GM19328 (cell line): Measurements from ENCODE around the gene CCT8.
"Not testable (repeated sequence)": the region's sequence is repeated elsewhere in the genome, so short reads cannot be mapped to it uniquely, and the experiment has no call there.

Experiments
- ATAC-seq: cut with Tn5 transposase; IDR thresholded peaks from one replicate; pipeline ENCODE4 v1.9.1; 2021; ENCODE audit warnings: mild to moderate bottlenecking, moderate library complexity; ENCODE audit not compliant: unreplicated experiment

The CCT8 gene

GRCh38 chr21:29078869-29079767, 5.7 kb upstream of the CCT8 start:
- peak; percentile 48 for ATAC-seq

DNA sequence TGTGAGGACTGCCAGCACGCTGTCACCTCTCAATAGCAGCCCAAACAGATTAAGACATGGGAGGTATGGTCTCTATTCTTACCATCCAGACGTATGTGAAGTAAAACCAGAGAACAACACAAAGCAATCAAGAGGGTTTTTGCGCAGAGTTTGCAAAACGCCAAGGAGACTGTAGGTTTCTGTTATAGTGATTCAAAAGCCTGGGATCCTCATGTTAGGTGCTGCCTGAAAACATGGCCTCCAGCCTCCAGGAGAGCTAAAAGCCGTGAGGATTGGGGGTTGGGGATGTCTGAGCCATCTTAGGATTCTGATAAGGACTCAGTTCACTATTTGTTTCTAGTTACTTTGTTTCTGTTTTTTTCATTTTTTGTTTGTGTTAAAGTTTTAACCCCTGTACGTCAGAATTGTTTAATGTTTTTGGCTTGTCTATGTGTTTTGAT, 4.2 kb upstream of the CCT8 start:
- no peak for ATAC-seq

DNA sequence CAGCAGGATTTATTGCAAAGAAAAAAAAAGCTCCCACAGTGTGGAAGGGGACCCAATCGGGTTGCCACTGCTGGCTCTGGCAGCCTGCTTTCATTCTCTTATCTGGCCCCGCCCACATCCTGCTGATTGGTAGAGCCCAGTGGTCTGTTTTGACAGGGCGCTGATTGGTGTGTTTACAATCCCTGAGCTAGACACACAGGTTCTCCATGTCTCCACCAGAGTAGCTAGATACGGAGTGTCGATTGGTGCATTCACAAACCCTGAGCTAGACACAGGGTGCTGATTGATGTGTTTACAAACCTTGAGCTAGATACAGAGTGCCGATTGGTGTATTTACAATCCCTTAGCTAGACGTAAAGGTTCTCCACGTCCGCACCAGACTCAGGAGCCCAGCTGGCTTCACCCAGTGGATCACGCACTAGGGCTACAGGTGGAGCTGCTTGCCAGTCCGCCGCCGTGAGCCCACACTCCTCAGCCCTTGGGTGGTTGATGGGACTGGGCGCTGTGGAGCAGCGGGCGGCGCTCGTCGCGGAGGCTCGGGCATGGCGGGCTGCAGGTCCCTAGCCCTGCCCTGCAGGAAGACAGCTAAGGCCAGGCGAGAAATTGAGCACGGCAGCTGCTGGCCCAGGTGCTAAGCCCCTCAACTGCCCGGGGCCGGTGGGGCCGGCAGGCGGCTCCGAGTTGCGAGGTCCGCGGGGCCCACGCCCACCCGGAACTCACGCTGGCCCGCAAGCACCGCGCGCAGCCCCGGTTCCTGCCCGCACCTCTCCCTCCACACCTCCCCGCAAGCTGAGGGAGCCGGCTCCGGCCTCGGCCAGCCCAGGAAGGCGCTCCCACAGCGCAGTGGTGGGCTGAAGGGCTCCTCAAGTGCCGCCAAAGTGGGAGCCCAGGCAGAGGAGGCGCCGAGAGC, 3.5 kb upstream of the CCT8 start:
- ATAC-seq, result not testable (repeated sequence)

GRCh38 chr21:29075706-29076466, 2.4 kb upstream of the CCT8 start:
- ATAC-seq, result no peak

DNA sequence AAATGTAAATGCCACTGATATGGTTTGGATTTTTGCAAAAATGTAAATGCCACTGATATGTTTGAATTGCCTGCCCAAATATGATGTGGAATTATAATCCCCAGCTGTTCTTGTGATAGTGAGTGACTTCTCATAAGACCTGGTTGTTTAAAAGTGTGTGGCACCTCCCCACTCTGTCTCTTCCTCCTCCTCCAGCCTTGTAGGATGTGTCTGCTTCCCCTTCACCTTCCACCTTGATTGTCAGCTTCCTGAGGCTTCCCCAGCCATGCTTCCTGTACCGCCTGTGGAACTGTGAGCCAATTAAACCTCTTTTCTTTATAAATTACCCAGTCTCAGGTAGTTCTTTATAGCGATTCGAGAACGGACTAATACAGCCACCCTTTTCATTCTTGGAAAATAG, 1.3 kb upstream of the CCT8 start:
- ATAC-seq, result no peak

DNA sequence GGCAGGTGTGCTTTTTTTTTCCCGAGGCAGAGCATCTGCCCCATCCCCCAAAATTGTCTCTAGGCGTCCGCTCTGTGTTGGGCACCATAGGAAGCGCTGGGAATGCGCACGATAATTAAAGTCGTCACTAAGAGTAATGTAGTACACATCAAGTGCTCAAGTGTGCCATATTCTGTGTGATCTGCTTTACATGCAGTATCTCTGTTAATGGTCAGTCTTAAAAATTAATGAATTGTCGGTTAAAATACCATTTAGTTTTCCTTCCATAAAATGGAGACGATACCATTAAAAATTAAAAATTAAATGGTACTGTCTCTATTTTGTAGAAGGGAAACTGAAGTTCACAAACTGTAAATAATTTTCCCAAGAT, 544 bp upstream of the CCT8 start:
- ATAC-seq, result peak; percentile 18

DNA sequence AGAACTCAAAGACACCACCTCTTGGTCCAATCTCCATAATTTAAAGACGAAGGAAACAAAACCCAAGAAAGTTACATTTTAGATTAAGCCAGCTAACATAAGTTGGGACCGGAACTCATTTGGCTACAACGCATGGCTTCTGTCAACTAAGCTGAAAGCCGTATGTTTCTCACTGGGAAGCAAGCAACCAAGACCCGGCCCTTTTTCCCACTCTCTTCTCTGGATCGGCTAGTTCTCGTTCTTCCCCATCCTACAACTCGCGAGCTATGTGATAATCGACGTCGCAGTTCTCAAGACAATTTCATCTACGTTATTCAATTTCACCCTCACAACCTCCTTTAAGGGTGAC, 601 bp downstream of the CCT8 start:
- no peak for ATAC-seq

DNA sequence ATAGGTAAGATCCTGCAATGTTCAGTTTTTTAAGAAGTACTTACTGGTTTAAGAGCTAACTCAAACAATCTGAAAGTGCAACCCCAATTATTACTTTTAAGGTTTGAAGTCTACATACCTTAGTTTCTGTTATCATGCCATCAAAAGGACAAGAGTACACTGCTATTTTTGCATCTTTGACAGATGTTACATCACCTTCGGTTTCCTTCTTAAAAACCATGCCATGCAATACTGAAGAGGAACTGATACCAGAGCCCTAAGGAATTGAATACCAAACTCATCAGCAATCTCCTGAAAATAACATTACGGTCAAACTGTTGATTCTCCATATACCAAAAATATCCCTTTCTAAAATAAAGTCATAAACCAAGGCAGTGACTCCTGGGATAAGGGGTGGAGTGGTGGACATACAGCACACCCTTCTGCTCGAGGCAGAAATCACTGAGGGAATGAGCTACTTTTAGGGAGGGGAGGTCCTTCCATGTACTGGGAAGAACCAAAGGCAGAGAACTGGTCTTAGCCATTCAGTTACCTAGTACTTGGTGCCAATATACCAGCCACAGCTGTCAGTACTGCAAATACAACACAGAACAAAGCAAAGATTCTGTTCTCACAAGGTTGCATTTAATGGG, 8.5 kb downstream of the CCT8 start:
- peak; percentile 93 for ATAC-seq

DNA sequence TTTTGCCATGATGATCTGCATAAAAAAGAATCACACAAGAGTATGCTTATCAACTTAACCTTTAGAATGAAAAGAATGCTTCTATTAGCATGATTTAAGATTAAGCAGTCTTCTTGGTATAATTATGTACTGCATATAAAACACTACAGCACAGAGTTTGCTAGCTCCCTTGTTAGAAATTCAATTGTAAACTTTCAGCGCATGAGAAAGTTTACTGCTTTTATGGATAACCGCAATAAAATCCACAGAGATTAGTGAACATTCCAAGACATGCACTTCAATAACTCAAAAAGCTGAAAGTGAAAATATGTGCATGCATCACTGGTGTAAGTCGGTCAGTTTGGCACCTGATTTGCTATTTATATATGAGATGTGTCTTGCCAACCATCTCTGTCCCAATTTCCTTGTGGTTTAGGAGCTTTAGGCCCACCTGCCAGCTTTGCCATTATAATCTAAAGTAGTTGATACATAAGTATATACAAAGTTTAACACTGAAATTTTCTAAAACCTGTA, 16.9 kb downstream of the CCT8 start:
- ATAC-seq, result no peak

DNA sequence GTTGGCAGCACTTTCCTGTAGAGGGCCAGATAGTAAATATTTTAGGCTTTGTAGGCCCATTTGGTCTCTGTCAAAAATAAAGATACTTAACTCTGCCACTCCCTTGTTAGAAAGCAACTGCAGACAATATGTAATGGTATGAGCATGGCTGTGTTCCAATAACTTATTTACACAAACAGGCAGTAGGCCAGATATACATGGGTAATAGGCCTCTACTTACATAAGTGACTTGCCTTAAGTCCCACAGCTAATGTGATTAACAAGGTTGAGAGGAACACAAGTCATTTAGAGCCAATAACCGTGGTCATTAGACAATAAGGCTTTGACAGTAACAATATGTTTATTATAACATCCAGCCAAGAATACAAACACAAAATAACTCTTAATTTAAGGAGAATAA, 17.4 kb downstream of the CCT8 start:
- ATAC-seq, result no peak

GRCh38 chr21:29055080-29055479, 18.4 kb downstream of the CCT8 start:
- ATAC-seq, result no peak

- no peak for ATAC-seq
These were observed 19.8 kb downstream of the CCT8 start for GRCh38 chr21:29053656-29054055.

GRCh38 chr21:29053011-29053553, 20.4 kb downstream of the CCT8 start:
- ATAC-seq, result no peak

DNA sequence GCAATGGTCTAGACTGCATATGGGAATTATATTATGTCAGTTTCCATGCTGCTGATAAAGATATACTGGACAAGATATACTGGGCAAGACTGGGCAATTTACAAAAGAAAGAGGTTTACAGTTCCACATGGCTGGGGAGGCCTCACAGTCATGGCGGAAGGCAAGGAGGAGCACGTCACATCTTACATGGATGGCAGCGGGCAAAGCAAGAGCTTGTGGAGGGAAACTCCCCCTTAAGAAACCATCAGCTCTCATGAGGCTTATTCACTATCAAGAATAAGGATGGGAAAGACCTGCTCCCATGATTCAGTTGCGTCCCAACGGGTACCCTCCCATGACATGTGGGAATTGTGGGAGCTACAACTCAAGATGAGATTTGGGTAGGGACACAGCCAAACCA, 21.2 kb downstream of the CCT8 start:
- ATAC-seq, result no peak

DNA sequence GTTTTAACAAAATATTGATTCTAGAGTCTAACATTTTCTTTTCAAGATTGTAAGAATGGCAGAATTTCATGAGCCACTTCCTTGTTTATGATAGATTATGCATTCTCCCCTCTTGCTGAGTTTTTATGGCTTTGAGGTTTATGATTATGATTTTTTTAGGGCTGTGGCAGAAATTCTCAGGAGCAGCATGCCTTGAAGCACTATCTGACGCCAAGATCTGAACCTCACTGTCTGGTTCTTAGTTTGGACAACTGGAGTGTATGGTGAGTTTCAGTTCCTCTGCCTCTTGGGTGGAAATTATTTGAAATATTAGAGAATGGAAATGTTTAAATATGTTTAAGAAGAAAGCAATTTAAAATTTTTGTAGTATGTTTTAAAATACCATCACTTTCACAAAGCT, 38.8 kb downstream of the CCT8 start:
- no peak for ATAC-seq

GRCh38 chr21:29033871-29034270, 39.6 kb downstream of the CCT8 start:
- no peak for ATAC-seq

- no peak for ATAC-seq
These were observed 40.1 kb downstream of the CCT8 start for GRCh38 chr21:29033301-29033700.

DNA sequence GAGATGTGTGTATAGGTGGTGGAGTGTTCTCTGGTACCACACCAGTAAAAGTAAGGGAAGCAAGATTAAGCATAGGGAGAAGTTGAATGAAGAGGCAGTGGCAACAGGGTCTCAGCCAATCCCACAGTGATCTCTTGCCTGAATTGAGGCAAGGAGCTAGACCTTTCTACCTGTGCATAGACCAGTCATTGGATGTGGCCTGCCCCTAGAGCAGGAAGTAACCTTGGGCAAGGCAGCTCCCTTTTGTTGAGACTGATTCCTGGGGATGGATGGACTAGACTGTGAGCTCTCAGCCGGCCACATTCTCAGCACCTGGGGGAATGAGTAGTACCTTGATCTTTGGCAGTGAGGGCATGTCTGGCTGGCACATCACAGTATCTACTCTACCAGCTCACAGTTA, 42.5 kb downstream of the CCT8 start:
- ATAC-seq, result no peak

GRCh38 chr21:29029524-29029923, 43.9 kb downstream of the CCT8 start:
- ATAC-seq, result no peak

DNA sequence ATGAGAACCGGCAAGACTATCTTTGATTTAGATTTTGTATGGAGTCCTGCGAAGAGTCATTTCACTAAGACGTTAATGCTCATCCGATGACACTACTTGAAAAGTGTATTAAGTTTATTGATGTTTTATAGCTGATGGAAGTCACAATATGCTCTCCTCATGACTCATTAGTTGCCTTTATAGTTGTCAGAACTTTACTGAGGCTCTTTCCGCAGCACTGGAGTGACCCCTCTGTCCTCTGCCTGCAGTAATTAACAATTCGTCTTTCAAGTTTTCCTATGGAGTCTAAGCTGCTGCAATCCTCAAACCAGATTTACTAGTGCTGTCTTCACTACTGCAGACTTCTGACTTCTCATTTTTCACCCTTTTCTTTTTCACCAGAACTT, 48.1 kb downstream of the CCT8 start:
- ATAC-seq, result no peak
